BLaER1 (cell line): ENCODE results near the gene SKIL.

Experiments
- H3K27ac ChIP-seq: shearing (Covaris generic); formaldehyde crosslinking; 2 replicates; pipeline ENCODE4 v1.8.1; 2022
- H3K27me3 ChIP-seq: shearing (Covaris generic); formaldehyde crosslinking; 2 replicates; pipeline ENCODE4 v1.8.1; 2022
- H3K36me3 ChIP-seq: shearing (Covaris generic); formaldehyde crosslinking; 2 replicates; pipeline ENCODE4 v1.8.1; 2022
- H3K4me1 ChIP-seq: shearing (Covaris generic); formaldehyde crosslinking; 2 replicates; pipeline ENCODE4 v1.8.1; 2022
- H3K4me2 ChIP-seq: shearing (Covaris generic); formaldehyde crosslinking; 2 replicates; pipeline ENCODE4 v1.8.1; 2022
- H3K4me3 ChIP-seq: shearing (Covaris generic); formaldehyde crosslinking; 2 replicates; pipeline ENCODE4 v1.8.1; 2022
- H3K9ac ChIP-seq: shearing (Covaris generic); formaldehyde crosslinking; 2 replicates; pipeline ENCODE4 v1.8.1; 2022
- H3K9me3 ChIP-seq: shearing (Covaris generic); formaldehyde crosslinking; 2 replicates; pipeline ENCODE4 v1.8.1; 2022
- H4K20me1 ChIP-seq: shearing (Covaris generic); formaldehyde crosslinking; 2 replicates; pipeline ENCODE4 v1.8.1; 2022
- Cebpa-rat ChIP-seq: shearing (Covaris generic); IDR thresholded peaks from 2 replicates; pipeline ENCODE4 v1.8.1; 2022

Gene SKIL

GRCh38 chr3:170346481-170347392 lies 10.8 kb upstream of the SKIL start:
- H4K20me1 ChIP-seq: no peaks in the 10 kb centered on the region
- H3K4me3 ChIP-seq: no peak overlapping the region
- H3K4me2 ChIP-seq: no peak overlapping the region
- peaks cover 13% of the 10 kb centered on the region; the same call in 1 of the 2 replicates for H3K9me3 ChIP-seq
- no peaks in the 10 kb centered on the region for H3K27me3 ChIP-seq
- peaks cover 36% of the 10 kb centered on the region for H3K4me1 ChIP-seq
- no peak for TF ChIP-seq Cebpa-rat
- H3K36me3 ChIP-seq: no peaks in the 10 kb centered on the region
- no peak overlapping the region for H3K9ac ChIP-seq
- H3K27ac ChIP-seq: no peak overlapping the region

- no peak for TF ChIP-seq Cebpa-rat
- H3K27me3 ChIP-seq: no peaks in the 10 kb centered on the region
- H4K20me1 ChIP-seq: no peaks in the 10 kb centered on the region
- peaks cover 75% of the 10 kb centered on the region for H3K4me1 ChIP-seq
- H3K4me2 ChIP-seq: peak overlapping the region; percentile 80
- H3K27ac ChIP-seq: peak overlapping the region; percentile 75
- H3K9ac ChIP-seq: peak overlapping the region; percentile 47
- H3K9me3 ChIP-seq: no peaks in the 10 kb centered on the region
- H3K4me3 ChIP-seq: peak overlapping the region; percentile 38
- no peaks in the 10 kb centered on the region for H3K36me3 ChIP-seq
Observed at GRCh38 chr3:170350515-170351413, 6.8 kb upstream of the SKIL start.

DNA sequence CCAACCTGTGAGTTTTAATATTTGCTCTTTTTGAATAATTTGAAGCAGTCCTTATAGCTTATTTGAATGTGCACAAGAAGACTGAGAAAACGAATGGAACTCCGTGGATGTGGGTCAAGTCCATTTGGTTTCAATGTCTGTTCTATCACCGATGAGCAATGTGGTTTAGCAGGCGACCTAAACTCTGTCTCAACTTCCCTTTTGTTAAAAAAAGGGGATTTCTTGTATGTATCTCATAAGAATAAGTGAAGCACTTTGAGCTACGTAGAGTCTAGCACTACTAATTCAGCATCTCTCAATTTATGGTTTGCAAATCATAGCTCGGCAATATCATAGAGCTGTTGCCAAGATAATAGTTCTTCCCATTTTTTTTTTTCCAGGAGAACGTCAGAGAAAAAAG lies 4.6 kb upstream of the SKIL start:
- H3K9ac ChIP-seq: no peak overlapping the region
- peaks cover 76% of the 10 kb centered on the region for H3K4me1 ChIP-seq
- no peaks in the 10 kb centered on the region for H4K20me1 ChIP-seq
- H3K9me3 ChIP-seq: no peaks in the 10 kb centered on the region
- H3K36me3 ChIP-seq: no peaks in the 10 kb centered on the region
- TF ChIP-seq Cebpa-rat: no peak
- H3K4me2 ChIP-seq: peak overlapping the region; percentile 40
- no peaks in the 10 kb centered on the region for H3K27me3 ChIP-seq
- no peak overlapping the region for H3K27ac ChIP-seq
- no peak overlapping the region for H3K4me3 ChIP-seq

GRCh38 chr3:170353485-170353884 lies 4.0 kb upstream of the SKIL start:
- no peak overlapping the region for H3K9ac ChIP-seq
- peaks cover 73% of the 10 kb centered on the region for H3K4me1 ChIP-seq
- no peak overlapping the region for H3K4me3 ChIP-seq
- H3K27me3 ChIP-seq: no peaks in the 10 kb centered on the region
- no peak for TF ChIP-seq Cebpa-rat
- no peak overlapping the region for H3K4me2 ChIP-seq
- H3K36me3 ChIP-seq: no peaks in the 10 kb centered on the region
- H3K9me3 ChIP-seq: no peaks in the 10 kb centered on the region
- no peak overlapping the region for H3K27ac ChIP-seq
- H4K20me1 ChIP-seq: 0 out of 2 replicates have a peak, but pooled peaks cover 2% of the 10 kb centered on the region

GRCh38 chr3:170354760-170355159 lies 2.8 kb upstream of the SKIL start:
- Histone ChIP-seq H3K9me3 (no peaks in the 10 kb centered on the region), H3K36me3 (no peaks in the 10 kb centered on the region), H3K27me3 (no peaks in the 10 kb centered on the region), H3K4me1 (peaks cover 73% of the 10 kb centered on the region), H3K4me2 (peak overlapping the region; percentile 93), H3K27ac (peak overlapping the region; percentile 99; the same call in 1 of the 2 replicates), H3K4me3 (no peak overlapping the region), H3K9ac (no peak overlapping the region; the same call in 1 of the 2 replicates), H4K20me1 (peaks cover 14% of the 10 kb centered on the region; the same call in 1 of the 2 replicates)
- no peak for TF ChIP-seq Cebpa-rat

DNA sequence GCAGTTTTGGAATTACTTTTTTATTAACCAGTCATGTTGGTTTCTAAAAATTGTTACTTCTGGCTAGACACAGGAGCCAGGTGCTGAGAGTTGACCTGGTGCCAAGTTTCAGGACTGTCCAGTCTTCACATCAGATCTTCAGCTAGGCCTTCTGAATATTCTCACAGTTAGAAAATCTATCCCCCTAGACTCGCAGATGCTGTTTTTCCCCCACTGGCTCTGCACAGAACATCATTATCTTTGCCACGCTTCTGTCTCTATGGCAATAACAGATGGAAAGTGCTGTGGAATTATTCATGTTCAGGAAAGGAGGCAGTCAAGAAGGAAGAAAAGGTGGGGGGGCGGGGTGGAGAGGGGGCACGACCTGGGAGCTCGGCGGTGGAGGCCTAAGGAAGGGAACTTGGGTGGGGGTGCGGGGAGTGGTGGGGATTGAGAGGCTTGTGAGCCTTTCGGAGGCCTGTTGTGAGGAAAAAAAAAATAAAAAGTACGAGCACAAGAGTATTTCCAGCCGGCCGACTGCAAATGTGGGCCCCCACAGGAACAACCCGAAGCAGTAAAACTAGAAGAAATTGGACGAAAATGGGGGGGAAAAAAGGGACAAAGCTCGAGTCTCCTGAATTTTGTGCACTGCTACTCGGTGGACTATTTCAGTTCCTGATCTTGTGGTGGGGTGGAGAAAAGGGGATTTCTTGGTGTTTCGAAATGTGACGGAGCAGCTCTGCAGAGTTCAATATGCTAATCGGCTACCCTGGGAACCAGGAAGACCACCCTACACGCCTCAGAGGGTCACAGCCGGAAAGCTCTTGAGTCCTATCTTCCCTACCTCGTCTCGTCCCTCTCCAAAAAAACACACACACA lies 1.5 kb upstream of the SKIL start:
- H3K36me3 ChIP-seq: peaks cover 10% of the 10 kb centered on the region
- peak overlapping the region; percentile 89 for H3K9ac ChIP-seq
- H3K27ac ChIP-seq: peak overlapping the region; percentile 99
- H3K9me3 ChIP-seq: peaks cover 3% of the 10 kb centered on the region; the same call in 1 of the 2 replicates
- peak overlapping the region; percentile 92 for H3K4me3 ChIP-seq
- peak; percentile 37; the same call in 1 of the 2 replicates for TF ChIP-seq Cebpa-rat
- peaks cover 26% of the 10 kb centered on the region; the same call in 1 of the 2 replicates for H4K20me1 ChIP-seq
- peak overlapping the region; percentile 93 for H3K4me2 ChIP-seq
- H3K27me3 ChIP-seq: no peaks in the 10 kb centered on the region
- peaks cover 73% of the 10 kb centered on the region for H3K4me1 ChIP-seq

DNA sequence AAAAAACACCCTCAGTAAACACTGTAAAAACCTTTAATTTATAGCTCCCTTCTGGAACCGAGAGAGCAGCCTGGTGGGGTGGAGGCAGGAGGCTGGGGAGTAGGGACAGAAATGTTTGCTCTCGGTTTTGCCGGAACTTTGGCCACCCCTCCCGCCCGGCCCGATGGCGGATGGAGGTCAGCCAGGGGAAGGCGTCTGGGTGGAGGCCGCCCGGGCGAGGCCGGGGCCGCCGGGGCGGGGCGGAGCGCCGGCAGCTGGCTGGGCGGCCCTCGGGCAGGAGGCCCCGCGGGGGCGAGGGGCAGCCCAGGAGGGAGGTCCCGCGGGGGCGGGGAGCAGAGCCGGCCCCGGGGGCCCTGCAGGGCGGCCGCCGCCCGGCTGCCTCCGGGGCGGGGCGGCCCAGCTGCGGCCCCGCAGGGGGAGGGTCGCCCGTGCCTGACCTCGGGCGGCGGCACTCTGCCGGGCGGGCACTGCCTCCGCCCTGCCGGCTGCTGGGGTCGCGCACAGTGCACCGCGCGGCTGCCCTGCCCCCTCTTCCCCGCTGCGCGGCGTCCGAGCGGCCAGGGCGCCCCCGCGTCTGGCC lies 829 bp upstream of the SKIL start:
- no peak for TF ChIP-seq Cebpa-rat
- Histone ChIP-seq H3K36me3 (peaks cover 16% of the 10 kb centered on the region), H4K20me1 (peaks cover 31% of the 10 kb centered on the region; the same call in 1 of the 2 replicates), H3K4me2 (peak overlapping the region; percentile 93), H3K4me1 (peaks cover 73% of the 10 kb centered on the region), H3K9ac (peak overlapping the region; percentile 89), H3K27ac (peak overlapping the region; percentile 99), H3K9me3 (peaks cover 3% of the 10 kb centered on the region; the same call in 1 of the 2 replicates), H3K4me3 (peak overlapping the region; percentile 92), H3K27me3 (no peaks in the 10 kb centered on the region)

DNA sequence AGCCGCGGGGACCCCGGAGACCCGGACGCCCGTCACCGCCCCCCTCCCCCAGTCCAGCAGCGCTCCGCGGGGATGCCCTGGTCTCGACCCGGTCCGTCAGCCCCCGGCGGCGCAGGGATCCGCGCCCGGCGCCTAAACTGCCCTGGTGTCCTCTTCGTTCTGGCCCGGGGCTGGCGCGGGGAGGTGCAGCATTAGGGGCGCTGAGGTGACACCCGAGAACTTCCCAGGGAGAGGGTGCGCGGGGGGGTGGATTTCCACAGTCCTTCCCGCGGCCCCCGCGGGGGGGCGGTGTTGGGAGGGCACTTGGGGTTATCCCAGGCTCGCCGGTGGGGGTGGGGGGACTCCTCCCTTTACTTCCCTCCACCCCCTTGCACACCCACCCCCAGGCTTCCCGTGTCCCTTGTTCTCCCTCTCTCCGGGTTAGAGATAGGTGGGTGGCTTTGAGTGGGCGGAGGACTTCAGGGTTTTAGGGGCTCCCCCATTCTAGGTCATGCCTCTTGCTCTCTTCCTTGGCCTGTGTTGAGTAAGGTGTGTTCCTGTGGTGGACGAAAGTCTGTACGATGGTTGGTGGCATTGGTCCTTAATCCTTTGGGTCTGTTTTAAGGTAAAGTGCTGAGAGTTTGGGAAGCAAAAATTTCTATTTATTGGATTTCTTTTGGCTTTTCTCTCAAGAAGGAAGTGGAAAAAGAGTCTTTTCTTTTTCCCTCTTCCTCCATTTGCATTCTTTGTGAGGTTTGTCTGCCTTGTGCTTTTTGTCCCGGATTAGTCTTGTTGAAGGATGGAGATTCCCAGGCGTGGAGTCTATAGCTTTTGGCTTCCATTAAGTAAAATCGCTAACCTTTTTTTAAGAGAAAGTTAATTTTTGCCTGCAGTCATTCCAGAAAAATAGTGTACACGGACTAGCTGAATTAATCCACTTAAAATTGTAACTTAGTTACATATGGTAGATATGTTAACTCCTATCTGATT lies 811 bp downstream of the SKIL start:
- Histone ChIP-seq H3K4me2 (peak overlapping the region; percentile 88), H3K27ac (peak overlapping the region; percentile 99), H3K9ac (peak overlapping the region; percentile 96), H3K9me3 (peaks cover 4% of the 10 kb centered on the region; the same call in 1 of the 2 replicates), H3K27me3 (no peaks in the 10 kb centered on the region), H4K20me1 (peaks cover 43% of the 10 kb centered on the region; the same call in 1 of the 2 replicates), H3K4me3 (peak overlapping the region; percentile 92), H3K36me3 (peaks cover 28% of the 10 kb centered on the region), H3K4me1 (peaks cover 71% of the 10 kb centered on the region)
- no peak for TF ChIP-seq Cebpa-rat
